ENCODE measurements around the gene PTMS. TPM values are rescaled to one million over a fixed set of nuclear protein-coding genes. Genes with fewer than 3 reads are reported as not detected.

The PTMS gene
- total RNA-seq, 1 experiment from 2014 or later, result 62.9 TPM

GRCh38 chr12:6796576-6796975 lies 30.4 kb downstream of the PTMS start:
- TF ChIP-seq, protein P1, sequence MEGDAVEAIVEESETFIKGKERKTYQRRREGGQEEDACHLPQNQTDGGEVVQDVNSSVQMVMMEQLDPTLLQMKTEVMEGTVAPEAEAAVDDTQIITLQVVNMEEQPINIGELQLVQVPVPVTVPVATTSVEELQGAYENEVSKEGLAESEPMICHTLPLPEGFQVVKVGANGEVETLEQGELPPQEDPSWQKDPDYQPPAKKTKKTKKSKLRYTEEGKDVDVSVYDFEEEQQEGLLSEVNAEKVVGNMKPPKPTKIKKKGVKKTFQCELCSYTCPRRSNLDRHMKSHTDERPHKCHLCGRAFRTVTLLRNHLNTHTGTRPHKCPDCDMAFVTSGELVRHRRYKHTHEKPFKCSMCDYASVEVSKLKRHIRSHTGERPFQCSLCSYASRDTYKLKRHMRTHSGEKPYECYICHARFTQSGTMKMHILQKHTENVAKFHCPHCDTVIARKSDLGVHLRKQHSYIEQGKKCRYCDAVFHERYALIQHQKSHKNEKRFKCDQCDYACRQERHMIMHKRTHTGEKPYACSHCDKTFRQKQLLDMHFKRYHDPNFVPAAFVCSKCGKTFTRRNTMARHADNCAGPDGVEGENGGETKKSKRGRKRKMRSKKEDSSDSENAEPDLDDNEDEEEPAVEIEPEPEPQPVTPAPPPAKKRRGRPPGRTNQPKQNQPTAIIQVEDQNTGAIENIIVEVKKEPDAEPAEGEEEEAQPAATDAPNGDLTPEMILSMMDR (IDR thresholded peaks at IDR 0.05; ENCODE audit: unreplicated experiment), result no peak
- no peaks in the 10 kb centered on the region for H3K4me1 Mint-ChIP-seq (ENCODE audit: low read depth, unreplicated experiment)
- peaks cover 84% of the 10 kb centered on the region for H3K27me3 Mint-ChIP-seq (ENCODE audit: unreplicated experiment)
- intact Hi-C loops (cut with micrococcal nuclease; ENCODE audit: unreplicated experiment), result no loop called here
- no peak overlapping the region for H3K27ac Mint-ChIP-seq (ENCODE audit: unreplicated experiment)
- H3K36me3 Mint-ChIP-seq (ENCODE audit: insufficient read depth, unreplicated experiment), result no peaks in the 10 kb centered on the region
- BruUV-seq (replicated peaks), result no TSS peak
- no peak for DNase-seq
- no peaks in the 10 kb centered on the region for H3K9me3 Mint-ChIP-seq (ENCODE audit: low read depth, unreplicated experiment)
- no peak overlapping the region for H3K4me3 Mint-ChIP-seq (ENCODE audit: low read depth, unreplicated experiment)
- CTCF ChIA-PET, result interaction anchor here (0.9 kb wide), 1 partner anchor 15 kb away, joined by 3 read pairs; no protein-coding TSS in a partner anchor

DNA sequence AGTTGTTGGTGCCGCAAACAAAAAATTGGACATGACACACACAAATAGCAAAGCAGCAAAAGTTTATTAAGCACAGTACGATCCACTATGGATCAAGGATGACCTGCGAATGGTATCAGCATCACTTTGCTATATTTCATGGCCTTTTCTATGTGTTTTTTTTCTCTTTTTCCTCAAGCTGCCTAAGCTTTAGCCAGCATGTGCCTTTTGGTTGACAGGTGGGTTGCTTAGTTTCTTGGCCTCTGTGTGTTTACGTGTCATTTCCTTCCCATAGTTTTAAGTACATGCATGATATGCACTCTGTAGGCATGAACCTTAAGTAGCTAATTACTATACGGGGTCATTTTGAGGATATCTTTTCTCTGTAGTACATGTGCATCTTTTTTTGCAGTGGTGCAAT lies 33.0 kb downstream of the PTMS start:
- no TSS peak for BruUV-seq (replicated peaks)
- CTCF ChIA-PET, result no interaction called here

DNA sequence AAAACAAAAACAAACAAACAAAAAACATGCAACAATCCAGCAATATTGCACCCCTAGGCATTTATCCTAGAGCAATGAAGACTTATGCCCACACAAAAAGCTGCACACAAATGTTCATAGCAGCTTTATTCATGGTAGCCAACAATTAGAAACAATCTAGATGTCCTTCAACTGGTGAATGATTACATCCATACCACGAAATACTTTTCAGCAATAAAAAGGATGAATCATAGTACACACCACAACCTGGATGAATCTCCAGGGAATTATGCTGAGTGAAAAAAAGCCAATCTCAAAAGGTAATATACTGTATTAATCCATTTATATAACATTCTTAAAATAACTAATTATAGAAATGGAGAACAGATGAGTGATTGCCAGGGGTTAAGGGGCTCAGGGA lies 41.0 kb downstream of the PTMS start:
- CTCF ChIA-PET, result no interaction called here
- DNase-seq, result no peak
- BruUV-seq (replicated peaks), result no TSS peak
- Mint-ChIP-seq H3K27ac (ENCODE audit: unreplicated experiment) (no peak overlapping the region), H3K9me3 (ENCODE audit: low read depth, unreplicated experiment) (no peaks in the 10 kb centered on the region), H3K36me3 (ENCODE audit: insufficient read depth, unreplicated experiment) (no peaks in the 10 kb centered on the region), H3K27me3 (ENCODE audit: unreplicated experiment) (peaks cover 34% of the 10 kb centered on the region), H3K4me1 (ENCODE audit: low read depth, unreplicated experiment) (no peaks in the 10 kb centered on the region), H3K4me3 (ENCODE audit: low read depth, unreplicated experiment) (no peak overlapping the region)
- TF ChIP-seq, protein P1 (IDR thresholded peaks at IDR 0.05; ENCODE audit: unreplicated experiment), result no peak
- intact Hi-C loops (cut with micrococcal nuclease; ENCODE audit: unreplicated experiment), result no loop called here

More for the DNA sequence above, 33.0 kb downstream of the PTMS start:
- intact Hi-C loops (cut with micrococcal nuclease; ENCODE audit: unreplicated experiment), result no loop called here
- Mint-ChIP-seq H3K4me1 (ENCODE audit: low read depth, unreplicated experiment) (no peaks in the 10 kb centered on the region), H3K4me3 (ENCODE audit: low read depth, unreplicated experiment) (no peak overlapping the region), H3K9me3 (ENCODE audit: low read depth, unreplicated experiment) (no peaks in the 10 kb centered on the region), H3K27ac (ENCODE audit: unreplicated experiment) (no peak overlapping the region), H3K27me3 (ENCODE audit: unreplicated experiment) (peaks cover 58% of the 10 kb centered on the region), H3K36me3 (ENCODE audit: insufficient read depth, unreplicated experiment) (no peaks in the 10 kb centered on the region)
- TF ChIP-seq, protein P1 (IDR thresholded peaks at IDR 0.05; ENCODE audit: unreplicated experiment), result no peak
- DNase-seq, result no peak

- no peak overlapping the region for H3K4me3 Mint-ChIP-seq (ENCODE audit: low read depth, unreplicated experiment)
- CTCF ChIA-PET, result interaction anchor here (0.7 kb wide), 1 partner anchor 11 kb away, joined by 4 read pairs; no protein-coding TSS in a partner anchor
- DNase-seq, result no peak
- H3K27me3 Mint-ChIP-seq (ENCODE audit: unreplicated experiment), result peaks cover 41% of the 10 kb centered on the region
- no peaks in the 10 kb centered on the region for H3K4me1 Mint-ChIP-seq (ENCODE audit: low read depth, unreplicated experiment)
- TF ChIP-seq, protein P1 (IDR thresholded peaks at IDR 0.05; ENCODE audit: unreplicated experiment), result no peak
- intact Hi-C loops (cut with micrococcal nuclease; ENCODE audit: unreplicated experiment), result no loop called here
- H3K36me3 Mint-ChIP-seq (ENCODE audit: insufficient read depth, unreplicated experiment), result no peaks in the 10 kb centered on the region
- BruUV-seq (replicated peaks), result no TSS peak
- no peaks in the 10 kb centered on the region for H3K9me3 Mint-ChIP-seq (ENCODE audit: low read depth, unreplicated experiment)
- no peak overlapping the region for H3K27ac Mint-ChIP-seq (ENCODE audit: unreplicated experiment)
These were observed 42.9 kb downstream of the PTMS start for GRCh38 chr12:6809056-6809455.

All from Calu3 (cell line).